Fibroblast of villous mesenchyme (primary cell): ENCODE results near the gene PDGFB. TPM values are rescaled to one million over a fixed set of nuclear protein-coding genes. Genes with fewer than 3 reads are reported as not detected.

ENCODE experiments used
- DNase-seq: peaks from one replicate; pipeline ENCODE4 v3.0.0-alpha.2; 2010; ENCODE audit warnings: low read depth
- H3K4me3 ChIP-seq: 2 replicates; pipeline ENCODE4 v1.5.1; 2011; ENCODE audit warnings: low read depth, mild to moderate bottlenecking, low read length
- CTCF ChIP-seq: IDR thresholded peaks from 2 replicates; pipeline ENCODE4 v1.5.1; 2012; ENCODE audit warnings: low read depth, mild to moderate bottlenecking, low read length; ENCODE audit not compliant: insufficient read depth
- total RNA-seq: library from RNA; depleted of rRNA; stranded (reverse); fragments of >200 nt; gene quantifications from 2 replicates; pipeline ENCODE4 v1.2.3, GENCODE V29; 2012

Gene PDGFB
- total RNA-seq, 1 donor = 11.7 TPM

- H3K4me3 ChIP-seq = no peak overlapping the region
- TF ChIP-seq CTCF = peak; percentile 29
- peak; percentile 94 for DNase-seq
These were observed 31.9 kb downstream of the PDGFB start for GRCh38 chr22:39212721-39213376.

- TF ChIP-seq CTCF = no peak
- DNase-seq = no peak
- H3K4me3 ChIP-seq = no peak overlapping the region
These were observed 35.0 kb downstream of the PDGFB start for GRCh38 chr22:39209756-39210155.

GRCh38 chr22:39208013-39208680 is 36.6 kb downstream of the PDGFB start:
- TF ChIP-seq CTCF = no peak
- H3K4me3 ChIP-seq = no peak overlapping the region
- no peak for DNase-seq

- H3K4me3 ChIP-seq = no peak overlapping the region
- TF ChIP-seq CTCF = no peak
- DNase-seq = peak; percentile 44
These were observed 37.4 kb downstream of the PDGFB start for GRCh38 chr22:39207141-39208012.

- no peak for DNase-seq
- TF ChIP-seq CTCF = no peak
- no peak overlapping the region for H3K4me3 ChIP-seq
These were observed 38.3 kb downstream of the PDGFB start for GRCh38 chr22:39206491-39206890.

GRCh38 chr22:39205344-39206021 is 39.3 kb downstream of the PDGFB start:
- peak; percentile 76 for DNase-seq
- no peak overlapping the region for H3K4me3 ChIP-seq
- TF ChIP-seq CTCF = no peak
